Measurements from ENCODE around the gene DNM1L. TPM values are rescaled to one million over a fixed set of nuclear protein-coding genes. Genes with fewer than 3 reads are reported as not detected.

The DNM1L gene
- polyA plus RNA-seq, 3 donors, result 23.6 to 45.6 (median 31.5) TPM

- Histone ChIP-seq H3K4me2 (replicated peaks; ENCODE audit: extremely low read depth, low read length, poor library complexity, severe bottlenecking) (no peak overlapping the region), H3K27me3 (ENCODE audit: control insufficient read depth in 2 of 2, insufficient read depth in 2 of 2, low read length in 2 of 2) (no peaks in the 10 kb centered on the region), H3K79me2 (ENCODE audit: insufficient read depth, low read length) (no peaks in the 10 kb centered on the region), H3K9ac (ENCODE audit: insufficient read depth, low read length, poor library complexity, severe bottlenecking) (no peak overlapping the region), H2AFZ (ENCODE audit: insufficient read depth, low read depth, low read length, poor library complexity, severe bottlenecking) (no peak overlapping the region), H4K20me1 (ENCODE audit: insufficient read depth, low read length) (peaks cover 6% of the 10 kb centered on the region), H3K36me3 (replicated peaks in 1 of 2; ENCODE audit: control insufficient read depth in 1 of 2, insufficient read depth in 2 of 2, low read length in 2 of 2) (peaks cover 59 to 76% of the 10 kb centered on the region in 2 donors), H3K4me3 (replicated peaks in 1 of 3; ENCODE audit: low read depth in 2 of 3, low read length in 3 of 3) (no peak overlapping the region), H3K4me1 (ENCODE audit: control insufficient read depth in 1 of 2, insufficient read depth in 2 of 2, low read length in 2 of 2) (no peaks in the 10 kb centered on the region), H3K9me3 (replicated peaks in 1 of 2; ENCODE audit: control insufficient read depth in 1 of 2, insufficient read depth in 1 of 2, low read length in 2 of 2) (no peaks in the 10 kb centered on the region), H3K27ac (ENCODE audit: low read depth in 1 of 2, low read length in 2 of 2) (no peak overlapping the region)
- WGBS (ENCODE audit: insufficient coverage), result no CpG with 5 or more reads among the region's 2 CpGs
- intact Hi-C loops (cut with micrococcal nuclease), result no loop called here
- Mint-ChIP-seq H3K27me3 (ENCODE audit: low read depth in 3 of 3) (peaks cover 0 to 1% (median 0%) of the 10 kb centered on the region in 3 donors), H3K36me3 (peaks cover 51 to 64% of the 10 kb centered on the region in 2 donors), H3K4me3 (no peak overlapping the region), H3K4me1 (no peaks in the 10 kb centered on the region), H3K27ac (peak overlapping the region in 2 of 7 donors; percentile 7 to 61), H3K9me3 (no peaks in the 10 kb centered on the region)
- DNase-seq, result no peak
- TF ChIP-seq CTCF (IDR thresholded peaks at IDR 0.05), result no peak
These were observed 34.7 kb upstream of the DNM1L start for GRCh38 chr12:32644431-32644830.

- Mint-ChIP-seq H3K4me3 (no peak overlapping the region), H3K27me3 (ENCODE audit: low read depth in 3 of 3) (peaks cover 0 to 1% (median 0%) of the 10 kb centered on the region in 3 donors), H3K27ac (no peak overlapping the region), H3K9me3 (peaks cover 0 to 2% (median 0%) of the 10 kb centered on the region in 7 donors), H3K4me1 (no peaks in the 10 kb centered on the region), H3K36me3 (peaks cover 25 to 37% of the 10 kb centered on the region in 2 donors)
- Histone ChIP-seq H4K20me1 (ENCODE audit: insufficient read depth, low read length) (peaks cover 6% of the 10 kb centered on the region), H3K9me3 (replicated peaks in 1 of 2; ENCODE audit: control insufficient read depth in 1 of 2, insufficient read depth in 1 of 2, low read length in 2 of 2) (no peaks in the 10 kb centered on the region), H3K36me3 (replicated peaks in 1 of 2; ENCODE audit: control insufficient read depth in 1 of 2, insufficient read depth in 2 of 2, low read length in 2 of 2) (peaks cover 30 to 47% of the 10 kb centered on the region in 2 donors), H3K27me3 (ENCODE audit: control insufficient read depth in 2 of 2, insufficient read depth in 2 of 2, low read length in 2 of 2) (no peaks in the 10 kb centered on the region), H3K4me2 (replicated peaks; ENCODE audit: extremely low read depth, low read length, poor library complexity, severe bottlenecking) (no peak overlapping the region), H3K79me2 (ENCODE audit: insufficient read depth, low read length) (no peaks in the 10 kb centered on the region), H3K4me3 (replicated peaks in 1 of 3; ENCODE audit: low read depth in 2 of 3, low read length in 3 of 3) (no peak overlapping the region), H3K9ac (ENCODE audit: insufficient read depth, low read length, poor library complexity, severe bottlenecking) (no peak overlapping the region), H2AFZ (ENCODE audit: insufficient read depth, low read depth, low read length, poor library complexity, severe bottlenecking) (no peak overlapping the region), H3K4me1 (ENCODE audit: control insufficient read depth in 1 of 2, insufficient read depth in 2 of 2, low read length in 2 of 2) (no peaks in the 10 kb centered on the region), H3K27ac (ENCODE audit: low read depth in 1 of 2, low read length in 2 of 2) (no peak overlapping the region)
- WGBS (ENCODE audit: insufficient coverage), result no CpG with 5 or more reads among the region's 3 CpGs
- no peak for TF ChIP-seq CTCF (IDR thresholded peaks at IDR 0.05)
- intact Hi-C loops (cut with micrococcal nuclease), result no loop called here
- no peak for DNase-seq
These were observed 31.8 kb upstream of the DNM1L start for GRCh38 chr12:32647275-32647674.

All from CD14-positive monocyte (primary cell).